ENCODE results near the gene SELENOF. TPM values are rescaled to one million over a fixed set of nuclear protein-coding genes. Genes with fewer than 3 reads are reported as not detected.

Gene SELENOF
- total and polyA plus RNA-seq, 7 donors, result 56.2 to 91.4 (median 65.1) TPM

DNA sequence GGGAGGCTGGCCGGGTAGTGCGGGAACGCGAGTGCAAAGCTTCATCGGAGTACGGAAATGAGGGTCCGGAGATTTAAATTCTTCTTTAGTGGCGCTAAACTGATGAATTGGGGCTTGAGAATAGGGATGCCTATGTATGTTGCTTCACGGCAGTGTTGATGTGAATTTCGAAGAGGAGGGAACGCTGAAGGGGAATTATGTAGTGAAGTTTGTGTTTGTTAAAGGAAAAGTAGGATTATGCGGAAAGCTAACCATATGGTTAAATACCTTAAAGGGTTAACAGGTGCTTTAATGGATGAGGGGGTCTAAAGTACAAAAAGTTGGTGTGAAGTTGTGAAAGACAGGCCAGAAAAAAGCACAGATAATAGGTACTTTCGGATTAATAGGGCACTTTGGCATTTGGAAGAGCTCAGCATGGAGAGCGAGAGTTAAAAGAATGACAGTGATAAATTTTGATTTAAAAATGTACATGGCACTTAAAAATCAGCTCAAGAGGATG, 1.9 kb upstream of the SELENOF start:
- no peak for DNase-seq
- Histone ChIP-seq H3K27me3 (ENCODE audit: insufficient read depth in 3 of 3, low read length in 2 of 3) (no peaks in the 10 kb centered on the region), H3K27ac (peak overlapping the region; percentile 87), H3K4me1 (peaks cover 16% of the 10 kb centered on the region), H3K4me3 (peak overlapping the region; percentile 93), H3K36me3 (ENCODE audit: insufficient read depth in 1 of 2, low read depth in 1 of 2) (no peaks in the 10 kb centered on the region), H3K9me3 (no peaks in the 10 kb centered on the region)
- intact Hi-C loops (cut with DNase I), result loop anchor here in 1 of 2 donors (5.0 to 10.0 kb wide), 5 partner anchors 42 to 417 kb away; no protein-coding TSS in a partner anchor
- 3 to 5% (median 4%) methylated on average over 14 of the region's 14 CpGs for WGBS, 3 donors
- TF ChIP-seq, protein P1, sequence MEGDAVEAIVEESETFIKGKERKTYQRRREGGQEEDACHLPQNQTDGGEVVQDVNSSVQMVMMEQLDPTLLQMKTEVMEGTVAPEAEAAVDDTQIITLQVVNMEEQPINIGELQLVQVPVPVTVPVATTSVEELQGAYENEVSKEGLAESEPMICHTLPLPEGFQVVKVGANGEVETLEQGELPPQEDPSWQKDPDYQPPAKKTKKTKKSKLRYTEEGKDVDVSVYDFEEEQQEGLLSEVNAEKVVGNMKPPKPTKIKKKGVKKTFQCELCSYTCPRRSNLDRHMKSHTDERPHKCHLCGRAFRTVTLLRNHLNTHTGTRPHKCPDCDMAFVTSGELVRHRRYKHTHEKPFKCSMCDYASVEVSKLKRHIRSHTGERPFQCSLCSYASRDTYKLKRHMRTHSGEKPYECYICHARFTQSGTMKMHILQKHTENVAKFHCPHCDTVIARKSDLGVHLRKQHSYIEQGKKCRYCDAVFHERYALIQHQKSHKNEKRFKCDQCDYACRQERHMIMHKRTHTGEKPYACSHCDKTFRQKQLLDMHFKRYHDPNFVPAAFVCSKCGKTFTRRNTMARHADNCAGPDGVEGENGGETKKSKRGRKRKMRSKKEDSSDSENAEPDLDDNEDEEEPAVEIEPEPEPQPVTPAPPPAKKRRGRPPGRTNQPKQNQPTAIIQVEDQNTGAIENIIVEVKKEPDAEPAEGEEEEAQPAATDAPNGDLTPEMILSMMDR (IDR thresholded peaks at IDR 0.05), result no peak
- ATAC-seq, result no peak

DNA sequence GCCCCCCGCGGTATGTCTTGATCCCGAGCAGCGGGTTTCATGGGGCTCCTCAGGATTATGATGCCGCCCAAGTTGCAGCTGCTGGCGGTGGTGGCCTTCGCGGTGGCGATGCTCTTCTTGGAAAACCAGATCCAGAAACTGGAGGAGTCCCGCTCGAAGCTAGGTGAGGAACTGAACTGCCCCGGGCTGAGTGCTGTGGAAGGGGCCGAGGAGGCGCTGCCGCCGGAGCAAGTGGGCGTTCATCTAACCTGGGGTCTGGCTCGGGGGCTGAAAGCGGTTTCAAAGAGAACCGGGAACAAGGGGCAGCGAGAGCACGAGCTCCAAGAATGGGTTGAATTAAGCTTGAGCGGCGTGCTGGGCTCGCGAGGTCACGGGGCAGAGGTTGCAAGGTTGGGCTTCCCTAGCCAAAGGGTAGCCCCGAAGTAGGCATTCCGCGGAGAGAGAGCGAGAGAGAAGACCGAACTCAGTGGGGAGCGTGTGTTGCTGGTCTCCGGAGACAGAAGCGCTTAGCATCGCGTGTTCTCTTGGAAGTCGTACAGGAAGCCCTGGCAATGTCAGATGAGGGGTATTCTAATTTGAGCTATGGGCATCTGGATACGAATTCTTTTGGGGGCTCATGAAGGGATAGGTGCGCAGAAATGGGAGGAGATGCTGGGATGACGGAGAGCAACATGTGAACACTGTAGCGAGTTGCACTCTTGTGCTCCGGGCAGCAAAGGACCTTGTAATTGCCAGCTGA, 1.2 kb upstream of the SELENOF start:
- WGBS, 3 donors, result 0% methylated on average over 43 of the region's 43 CpGs
- peak overlapping the region; percentile 93 for H3K4me3 ChIP-seq
- H3K27ac ChIP-seq, result peak overlapping the region; percentile 87
- H3K9me3 ChIP-seq, result no peaks in the 10 kb centered on the region
- DNase-seq, result peak in 1 of 2 donors; percentile 37
- peak; percentile 11 to 56 (median 30) for ATAC-seq
- TF ChIP-seq, protein P1 (IDR thresholded peaks at IDR 0.05), result no peak
- H3K27me3 ChIP-seq (ENCODE audit: insufficient read depth in 3 of 3, low read length in 2 of 3), result no peaks in the 10 kb centered on the region
- intact Hi-C loops (cut with DNase I), result loop anchor here in 1 of 2 donors (5.0 to 10.0 kb wide), 5 partner anchors 42 to 417 kb away; no protein-coding TSS in a partner anchor
- H3K36me3 ChIP-seq (ENCODE audit: insufficient read depth in 1 of 2, low read depth in 1 of 2), result peaks cover 0 to under 1% of the 10 kb centered on the region in 2 donors
- H3K4me1 ChIP-seq, result peaks cover 18% of the 10 kb centered on the region

DNA sequence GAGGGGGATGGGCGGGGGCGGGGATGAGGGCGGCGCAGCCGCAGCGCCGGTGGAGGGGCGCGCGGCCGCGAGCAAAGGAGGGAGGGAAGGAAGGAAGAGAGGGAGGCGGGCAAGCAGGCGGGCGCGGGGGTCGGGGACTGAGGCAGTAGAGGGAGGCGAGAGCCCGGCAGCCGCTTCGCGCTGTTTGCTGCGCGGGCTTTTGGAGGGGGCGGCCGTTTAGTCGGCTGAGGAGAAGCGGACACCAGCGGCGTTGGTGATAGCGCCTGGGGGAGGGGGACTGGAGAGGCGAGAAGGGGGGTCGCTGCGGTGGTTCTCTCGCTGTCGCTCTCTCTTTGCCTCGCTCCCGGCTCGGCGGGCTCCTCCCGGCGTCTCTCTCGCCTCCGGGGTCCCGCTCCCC, 673 bp upstream of the SELENOF start, which contains the start of gene HS2ST1:
Gene HS2ST1 (plus strand): TSS at position 35 of the 397 bp plus-strand sequence.
- H3K4me3 ChIP-seq, result peak within 1 kb of the TSS; percentile 93
- WGBS, 3 donors, result 1 to 2% (median 1%) methylated on average over 15 to 45 of the region's 45 CpGs
- intact Hi-C loops (cut with DNase I), result loop anchor here in 1 of 2 donors (10.0 kb wide), 2 partner anchors 130 to 170 kb away; no protein-coding TSS in a partner anchor
- TF ChIP-seq, protein P1 (IDR thresholded peaks at IDR 0.05), result no peak
- H3K27me3 ChIP-seq (ENCODE audit: insufficient read depth in 3 of 3, low read length in 2 of 3), result no peaks in the 10 kb centered on the region
- DNase-seq, result no peak
- peak in 3 of 4 donors; percentile 36 to 55 (median 43) for ATAC-seq
- peak within 1 kb of the TSS; percentile 98 for H3K27ac ChIP-seq
- peaks cover 0 to 6% of the 10 kb centered on the region in 2 donors for H3K36me3 ChIP-seq (ENCODE audit: insufficient read depth in 1 of 2, low read depth in 1 of 2)
- no peaks in the 10 kb centered on the region for H3K9me3 ChIP-seq
- peaks cover 18% of the 10 kb centered on the region for H3K4me1 ChIP-seq

DNA sequence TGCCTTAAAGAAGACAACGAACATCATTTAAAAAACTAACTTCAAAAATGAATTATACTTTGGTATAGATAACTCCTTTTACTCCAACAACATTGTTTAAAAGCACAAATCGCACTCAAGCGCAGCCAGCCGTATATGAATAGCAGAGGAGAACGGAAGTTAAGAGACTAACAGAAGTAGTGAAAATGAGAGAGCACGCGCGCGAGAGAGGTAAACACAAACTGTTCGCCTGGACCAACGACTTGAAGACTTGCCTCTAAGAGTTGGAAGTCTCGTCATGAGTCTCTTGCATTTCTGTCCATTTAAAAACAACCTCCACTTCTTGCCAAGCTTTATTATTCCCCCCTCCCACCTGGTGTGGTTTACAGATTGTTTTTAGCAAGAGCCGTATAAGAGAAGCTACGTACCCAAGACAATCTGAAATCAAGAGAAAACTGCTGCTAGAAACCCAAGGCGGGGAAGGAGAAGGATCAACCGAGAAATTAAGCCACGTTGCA, 479 bp downstream of the SELENOF start:
- peaks cover 23% of the 10 kb centered on the region for H3K4me1 ChIP-seq
- peak overlapping the region; percentile 93 for H3K4me3 ChIP-seq
- peak overlapping the region; percentile 98 for H3K27ac ChIP-seq
- peaks cover 0 to 9% of the 10 kb centered on the region in 2 donors for H3K36me3 ChIP-seq (ENCODE audit: insufficient read depth in 1 of 2, low read depth in 1 of 2)
- TF ChIP-seq, protein P1 (IDR thresholded peaks at IDR 0.05), result no peak
- no peaks in the 10 kb centered on the region for H3K27me3 ChIP-seq (ENCODE audit: insufficient read depth in 3 of 3, low read length in 2 of 3)
- WGBS, 3 donors, result 0 to 1% (median 0%) methylated on average over 17 of the region's 17 CpGs
- no peaks in the 10 kb centered on the region for H3K9me3 ChIP-seq
- intact Hi-C loops (cut with DNase I), result loop anchor here in 1 of 2 donors (10.0 kb wide), 2 partner anchors 129 to 171 kb away; no protein-coding TSS in a partner anchor
- peak in 1 of 4 donors; percentile 2 for ATAC-seq
- no peak for DNase-seq
